HG02885 (cell line): Measurements from ENCODE around the gene PLEKHJ1.

ENCODE experiments used
- ATAC-seq: cut with Tn5 transposase; IDR thresholded peaks from one replicate; pipeline ENCODE4 v1.9.1; 2021; ENCODE audit warnings: mild to moderate bottlenecking; ENCODE audit not compliant: unreplicated experiment, poor library complexity

Gene PLEKHJ1

GRCh38 chr19:2226051-2226839 is 9.9 kb downstream of the PLEKHJ1 start:
- no peak for ATAC-seq

- ATAC-seq: no peak
These were observed 10.6 kb downstream of the PLEKHJ1 start for GRCh38 chr19:2225415-2226050.

DNA sequence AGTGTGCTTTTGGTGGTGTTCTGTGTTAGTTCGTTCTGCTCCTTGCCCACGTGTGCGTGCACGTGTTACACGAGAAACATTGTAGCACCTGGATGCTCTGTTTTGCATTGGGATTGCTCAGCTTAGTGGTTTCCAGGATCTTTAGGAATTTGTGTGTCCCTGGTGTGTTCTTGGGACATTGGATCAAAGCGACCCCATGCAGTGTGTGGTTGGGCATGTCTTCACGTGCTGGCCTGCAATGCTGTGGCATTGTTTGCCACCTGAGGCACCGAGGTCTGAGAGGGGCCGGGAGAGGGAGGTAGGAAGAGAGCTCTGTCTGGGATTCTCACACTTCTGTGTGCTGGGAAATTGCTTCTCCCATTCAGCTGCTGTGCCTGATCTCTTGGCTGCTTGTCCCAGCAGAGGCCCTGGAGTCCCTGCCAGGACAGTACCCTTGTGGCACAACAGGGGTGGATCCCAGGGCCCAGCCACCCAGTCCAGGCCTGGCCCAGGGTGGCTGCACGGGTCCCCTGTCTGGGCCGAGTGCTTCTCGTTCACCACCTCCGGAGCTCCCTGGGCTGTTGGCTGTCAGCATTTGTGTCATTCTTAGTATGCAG is 11.3 kb downstream of the PLEKHJ1 start:
- no peak for ATAC-seq

DNA sequence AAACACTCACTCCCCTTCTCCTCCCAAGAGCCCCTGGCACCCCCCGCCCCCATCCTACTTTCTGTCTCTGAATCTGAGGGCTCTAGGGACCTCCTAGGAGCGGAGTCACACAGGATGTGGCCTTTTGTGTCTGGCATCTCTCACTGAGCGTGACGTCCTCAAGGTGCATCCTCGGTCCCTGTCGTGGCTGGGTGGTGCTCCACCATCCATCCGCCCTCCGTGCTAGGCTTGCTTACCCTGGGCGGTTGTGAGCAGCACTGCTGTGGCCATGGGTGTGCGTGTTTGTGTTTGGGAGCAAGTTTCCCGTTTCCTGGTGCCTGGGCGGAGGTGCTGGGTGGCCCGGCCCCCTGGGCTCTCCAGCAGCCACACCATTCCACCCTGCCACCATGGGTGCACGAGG is 12.2 kb downstream of the PLEKHJ1 start:
- no peak for ATAC-seq

DNA sequence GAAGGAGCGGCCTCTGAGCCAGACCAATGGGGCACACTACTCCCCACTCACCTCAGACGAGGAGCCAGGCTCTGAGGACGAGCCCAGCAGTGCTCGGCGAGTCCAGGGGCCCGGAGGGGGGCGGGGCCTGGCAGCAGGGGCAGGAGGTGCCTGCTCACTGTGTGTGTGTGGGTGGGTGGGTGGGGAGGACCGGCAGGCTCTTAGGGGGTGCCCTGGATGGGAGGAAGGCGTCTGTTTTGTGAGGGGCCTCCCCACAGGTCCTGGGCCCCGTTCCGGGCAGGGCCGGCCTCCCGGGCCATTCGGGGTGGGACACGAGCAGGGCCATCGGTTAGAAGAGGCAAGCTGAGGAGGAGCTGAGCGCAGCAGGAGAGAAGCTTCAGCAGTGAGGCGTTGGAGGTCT is 12.7 kb downstream of the PLEKHJ1 start:
- no peak for ATAC-seq

GRCh38 chr19:2221918-2222317 is 14.2 kb downstream of the PLEKHJ1 start:
- no peak for ATAC-seq

DNA sequence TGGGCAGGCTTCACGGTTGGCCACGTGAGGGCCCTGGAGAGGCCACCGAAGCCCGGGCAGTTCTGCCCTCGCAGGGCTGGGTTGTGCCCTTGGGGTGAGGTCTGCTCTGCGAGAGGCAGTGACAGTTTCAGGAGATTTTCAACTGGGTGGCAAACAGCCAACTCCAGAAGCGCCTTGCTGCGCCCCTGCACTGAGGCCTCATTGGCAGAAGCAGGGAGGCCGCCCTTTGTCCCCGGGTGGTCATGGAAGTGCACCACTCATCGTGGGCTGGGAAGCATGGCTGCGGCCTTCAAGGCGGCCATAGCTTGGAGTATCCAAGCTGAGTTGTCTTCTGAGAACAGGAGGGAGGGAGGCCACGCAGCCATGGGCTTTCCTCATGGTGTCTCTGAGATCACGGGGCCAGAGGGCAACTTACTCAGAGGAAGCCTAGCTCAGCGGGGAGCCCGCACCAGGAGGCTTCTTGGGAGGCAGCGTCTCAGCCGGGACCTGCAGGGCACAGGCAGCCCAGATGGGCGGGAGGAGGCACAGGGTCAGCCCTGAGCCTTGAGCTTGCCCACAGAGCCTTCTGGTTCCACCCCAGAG is 14.8 kb downstream of the PLEKHJ1 start:
- ATAC-seq: no peak

- no peak for ATAC-seq
These were observed 16.4 kb downstream of the PLEKHJ1 start for GRCh38 chr19:2219726-2220125.

GRCh38 chr19:2217591-2217990 is 18.5 kb downstream of the PLEKHJ1 start:
- ATAC-seq: no peak

DNA sequence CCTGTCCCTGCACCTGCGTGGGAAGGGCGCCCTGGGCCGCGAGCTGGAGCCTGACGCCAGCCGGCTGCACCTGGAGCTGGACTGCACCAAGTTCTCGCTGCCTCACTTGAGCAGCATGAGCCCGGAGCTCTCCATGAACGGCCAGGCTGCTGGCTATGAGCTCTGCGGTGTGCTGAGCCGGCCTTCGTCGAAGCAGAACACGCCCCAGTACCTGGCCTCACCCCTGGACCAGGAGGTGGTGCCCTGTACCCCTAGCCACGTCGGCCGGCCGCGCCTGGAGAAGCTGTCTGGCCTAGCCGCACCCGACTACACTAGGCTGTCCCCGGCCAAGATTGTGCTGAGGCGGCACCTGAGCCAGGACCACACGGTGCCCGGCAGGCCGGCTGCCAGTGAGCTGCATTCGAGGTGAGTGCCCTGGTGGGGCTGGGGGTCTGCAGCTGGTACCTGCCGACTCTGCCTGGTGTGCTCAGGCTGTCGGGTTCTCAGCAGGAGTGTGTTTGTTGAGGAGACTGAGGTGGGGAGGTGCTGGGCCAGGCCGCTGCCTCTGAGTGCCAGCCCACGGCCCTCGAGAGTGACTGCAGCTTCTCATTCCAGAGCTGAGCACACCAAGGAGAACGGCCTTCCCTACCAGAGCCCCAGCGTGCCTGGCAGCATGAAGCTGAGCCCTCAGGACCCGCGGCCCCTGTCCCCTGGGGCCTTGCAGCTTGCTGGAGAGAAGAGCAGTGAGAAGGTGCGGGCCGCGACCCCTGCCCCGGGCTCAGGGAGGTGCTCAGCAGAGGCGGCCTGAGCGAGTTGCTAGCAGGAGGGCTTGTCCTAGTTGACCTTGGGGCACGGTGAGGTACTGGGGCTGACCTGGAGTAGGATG is 19.5 kb downstream of the PLEKHJ1 start:
- no peak for ATAC-seq

- no peak for ATAC-seq
These were observed 20.8 kb downstream of the PLEKHJ1 start for GRCh38 chr19:2215281-2215751.

DNA sequence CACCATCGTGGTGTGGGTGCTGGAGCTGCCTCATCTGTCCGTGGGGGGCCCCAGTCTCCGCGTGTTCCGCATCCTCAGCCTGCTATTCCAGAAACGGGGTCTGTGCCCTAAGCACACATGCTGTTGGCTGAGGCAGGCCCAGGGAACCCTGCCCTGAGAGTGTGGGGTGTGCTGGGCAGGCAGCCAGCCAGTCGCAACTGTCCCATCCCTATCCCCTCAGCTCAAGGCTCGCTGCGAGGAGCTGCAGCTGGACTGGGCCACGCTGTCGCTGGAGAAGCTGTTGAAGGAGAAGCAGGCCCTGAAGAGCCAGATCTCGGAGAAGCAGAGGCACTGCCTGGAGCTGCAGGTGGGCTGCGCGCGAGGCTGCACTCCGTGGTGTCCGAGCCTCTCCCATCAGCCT is 21.9 kb downstream of the PLEKHJ1 start:
- no peak for ATAC-seq

- ATAC-seq: no peak
These were observed 22.3 kb downstream of the PLEKHJ1 start for GRCh38 chr19:2213799-2214198.

DNA sequence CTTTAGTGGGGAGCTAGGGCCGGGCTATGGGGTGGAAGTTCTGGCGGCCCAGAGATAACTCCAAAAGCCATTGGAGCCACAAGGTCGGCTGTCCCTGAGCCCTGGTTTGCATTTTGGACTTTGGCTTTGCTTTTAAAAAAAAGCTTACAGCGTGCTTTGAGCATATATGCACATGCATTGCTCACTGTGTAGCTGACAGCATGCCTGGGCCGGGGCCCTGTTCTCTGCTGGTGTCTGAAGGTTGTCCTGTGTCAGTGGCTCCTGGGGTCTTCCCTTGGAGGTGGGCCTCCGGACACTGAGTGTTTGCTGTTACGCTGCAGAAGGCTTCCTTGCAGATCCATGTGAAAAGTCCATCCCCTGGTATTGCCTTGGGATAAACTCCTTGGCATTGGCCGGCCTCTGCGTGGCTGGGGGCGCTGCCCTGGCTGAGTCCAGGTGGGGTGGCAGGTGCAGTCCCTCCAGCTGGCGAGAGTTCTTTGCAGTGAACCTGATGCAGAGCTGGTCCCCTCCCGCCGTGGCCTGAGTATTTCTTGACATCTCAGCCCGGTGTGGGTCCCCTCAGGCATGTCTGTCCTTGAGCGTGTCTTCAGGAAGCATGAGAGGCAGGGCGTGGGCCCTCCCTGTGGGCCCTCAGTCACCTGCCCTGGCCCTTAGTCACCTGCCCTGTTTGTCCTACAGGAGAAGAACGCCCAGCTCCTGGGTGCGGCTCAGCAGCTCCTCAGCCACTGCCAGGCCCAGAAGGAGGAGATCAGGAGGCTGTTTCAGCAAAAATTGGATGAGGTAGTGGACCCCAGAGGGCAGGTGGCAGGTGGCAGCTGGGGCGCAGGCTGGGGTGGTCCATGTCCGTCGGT is 23.0 kb downstream of the PLEKHJ1 start:
- no peak for ATAC-seq

- ATAC-seq: no peak
These were observed 25.0 kb downstream of the PLEKHJ1 start for GRCh38 chr19:2210987-2211740.

DNA sequence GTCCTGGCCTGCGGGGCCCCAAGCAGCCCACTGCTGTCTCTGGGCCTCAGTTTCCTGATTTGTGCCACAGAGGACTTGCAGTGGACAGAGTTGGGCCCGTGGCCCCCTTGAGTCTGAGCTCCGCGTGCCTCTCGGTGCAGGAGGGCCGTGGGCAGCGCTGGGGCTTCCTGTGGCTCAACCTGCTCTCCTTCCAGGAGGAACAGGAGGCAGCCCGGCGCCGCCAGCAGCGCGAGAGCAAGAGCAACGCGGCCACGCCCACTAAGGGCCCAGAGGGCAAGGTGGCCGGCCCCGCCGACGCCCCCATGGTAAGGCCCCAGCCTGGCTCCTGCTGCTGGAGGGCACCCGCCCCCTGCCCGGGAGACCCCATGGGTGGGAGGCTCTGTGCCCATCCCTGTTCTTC is 25.9 kb downstream of the PLEKHJ1 start:
- no peak for ATAC-seq

- ATAC-seq: no peak
These were observed 26.7 kb downstream of the PLEKHJ1 start for GRCh38 chr19:2209408-2209807.

DNA sequence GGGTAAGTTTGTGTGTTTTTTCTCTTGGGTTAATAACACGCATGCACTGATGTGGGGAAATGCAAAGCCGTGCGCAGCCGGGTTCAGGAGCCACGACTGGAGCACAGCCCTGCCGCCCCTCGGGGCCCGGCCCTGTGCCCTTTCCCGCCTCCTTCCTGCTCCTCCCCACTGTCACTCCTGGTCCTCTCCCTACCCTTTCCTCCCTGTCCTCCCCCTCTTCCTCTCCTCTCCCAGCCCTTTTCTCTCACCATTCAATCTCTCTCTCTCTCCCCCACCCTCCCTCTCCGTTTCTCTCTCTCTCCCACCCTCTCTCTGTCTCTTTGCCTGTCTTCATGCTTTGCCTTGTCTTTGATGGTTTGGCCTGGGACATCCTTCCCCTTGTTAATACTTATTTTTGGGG is 27.2 kb downstream of the PLEKHJ1 start:
- no peak for ATAC-seq
